Esophagus muscularis mucosa (tissue), 3 donors: Measurements from ENCODE around the gene APPL2.

ENCODE experiments used
- EP300 ChIP-seq: sonication (generic); formaldehyde crosslinking; IDR thresholded peaks from one replicate; pipeline ENCODE4 v1.6.1; 2017; ENCODE audit warnings: antibody characterized with exemption
- TF ChIP-seq, protein P1 (sequence below), 3 experiments: fragments of 200-600 bp in 2 of 3; fragments of 450-650 bp in 1 of 3; sonication (generic) in 2 of 3; IDR thresholded peaks; one replicate each; pipeline ENCODE4 v1.5.1; 2017 to 2019; ENCODE audit warnings: antibody characterized with exemption in 3 of 3, mild to moderate bottlenecking in 2 of 3, moderate library complexity in 1 of 3

GRCh38 chr12:105177208-105177607 is 58.8 kb downstream of the APPL2 start:
- TF ChIP-seq, protein P1, sequence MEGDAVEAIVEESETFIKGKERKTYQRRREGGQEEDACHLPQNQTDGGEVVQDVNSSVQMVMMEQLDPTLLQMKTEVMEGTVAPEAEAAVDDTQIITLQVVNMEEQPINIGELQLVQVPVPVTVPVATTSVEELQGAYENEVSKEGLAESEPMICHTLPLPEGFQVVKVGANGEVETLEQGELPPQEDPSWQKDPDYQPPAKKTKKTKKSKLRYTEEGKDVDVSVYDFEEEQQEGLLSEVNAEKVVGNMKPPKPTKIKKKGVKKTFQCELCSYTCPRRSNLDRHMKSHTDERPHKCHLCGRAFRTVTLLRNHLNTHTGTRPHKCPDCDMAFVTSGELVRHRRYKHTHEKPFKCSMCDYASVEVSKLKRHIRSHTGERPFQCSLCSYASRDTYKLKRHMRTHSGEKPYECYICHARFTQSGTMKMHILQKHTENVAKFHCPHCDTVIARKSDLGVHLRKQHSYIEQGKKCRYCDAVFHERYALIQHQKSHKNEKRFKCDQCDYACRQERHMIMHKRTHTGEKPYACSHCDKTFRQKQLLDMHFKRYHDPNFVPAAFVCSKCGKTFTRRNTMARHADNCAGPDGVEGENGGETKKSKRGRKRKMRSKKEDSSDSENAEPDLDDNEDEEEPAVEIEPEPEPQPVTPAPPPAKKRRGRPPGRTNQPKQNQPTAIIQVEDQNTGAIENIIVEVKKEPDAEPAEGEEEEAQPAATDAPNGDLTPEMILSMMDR (IDR thresholded peaks at IDR 0.05), result no peak
- TF ChIP-seq EP300, result no peak
